Measurements from ENCODE around the gene SPATA33. TPM values are rescaled to one million over a fixed set of nuclear protein-coding genes. Genes with fewer than 3 reads are reported as not detected.

Gene SPATA33
- total RNA-seq, 2 experiments from 2014 or later, result 4.4 to 7.1 TPM

DNA sequence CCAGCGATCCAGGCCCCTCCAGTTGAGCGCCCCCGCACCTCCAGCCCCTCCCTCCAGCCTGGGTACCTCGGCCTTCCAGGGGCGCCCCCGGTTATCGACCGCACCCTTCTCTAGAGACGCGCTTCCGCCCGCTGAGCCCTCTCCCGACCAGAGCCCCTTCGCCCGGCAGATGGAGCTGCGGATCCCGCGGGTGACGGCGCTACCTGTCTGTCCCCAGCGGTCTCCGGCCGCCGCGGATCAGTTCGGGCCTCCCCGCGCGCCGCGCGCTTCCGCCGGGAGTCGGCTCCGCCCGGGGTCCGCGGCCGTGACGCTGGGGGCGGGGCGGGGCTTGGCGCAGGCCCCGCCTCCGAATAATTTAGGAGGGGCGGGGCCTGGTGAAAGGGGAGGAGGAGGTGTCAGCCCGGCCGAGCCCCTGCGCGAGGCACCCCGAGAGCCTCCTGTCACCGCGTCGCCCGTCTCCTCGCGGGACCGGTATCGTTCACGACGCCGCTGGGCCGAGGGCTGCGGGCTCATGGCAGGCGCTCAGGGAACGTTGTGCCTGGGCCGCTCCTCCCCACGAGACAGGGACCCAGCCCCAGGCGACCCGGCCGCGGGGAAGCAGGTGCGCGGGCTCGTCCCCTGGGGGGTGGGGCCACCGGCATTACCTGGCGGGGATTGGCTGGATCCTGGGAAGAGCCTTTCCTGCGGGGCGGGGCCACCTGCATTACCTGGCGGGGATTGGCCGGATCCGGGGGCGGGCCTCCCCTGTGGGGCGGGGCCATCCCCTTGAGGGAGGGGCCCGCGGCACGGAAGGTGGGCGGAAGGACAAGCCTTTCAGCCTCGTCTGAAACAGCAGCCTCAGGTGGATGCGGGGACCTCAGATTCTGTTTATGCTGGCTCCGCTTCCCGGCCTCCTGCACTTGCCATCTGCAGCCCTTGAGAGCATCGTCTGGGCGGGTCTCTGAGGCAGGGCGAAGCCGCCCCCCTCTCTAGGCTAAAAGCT lies 44.1 kb downstream of the SPATA33 start, which contains the start of gene SPATA2L:
Gene SPATA2L, minus strand, starts transcription at position 281 of the 982 bp plus-strand sequence. CDS start 473 bp downstream, outside the sequence.
- TF ChIP-seq, protein P1, sequence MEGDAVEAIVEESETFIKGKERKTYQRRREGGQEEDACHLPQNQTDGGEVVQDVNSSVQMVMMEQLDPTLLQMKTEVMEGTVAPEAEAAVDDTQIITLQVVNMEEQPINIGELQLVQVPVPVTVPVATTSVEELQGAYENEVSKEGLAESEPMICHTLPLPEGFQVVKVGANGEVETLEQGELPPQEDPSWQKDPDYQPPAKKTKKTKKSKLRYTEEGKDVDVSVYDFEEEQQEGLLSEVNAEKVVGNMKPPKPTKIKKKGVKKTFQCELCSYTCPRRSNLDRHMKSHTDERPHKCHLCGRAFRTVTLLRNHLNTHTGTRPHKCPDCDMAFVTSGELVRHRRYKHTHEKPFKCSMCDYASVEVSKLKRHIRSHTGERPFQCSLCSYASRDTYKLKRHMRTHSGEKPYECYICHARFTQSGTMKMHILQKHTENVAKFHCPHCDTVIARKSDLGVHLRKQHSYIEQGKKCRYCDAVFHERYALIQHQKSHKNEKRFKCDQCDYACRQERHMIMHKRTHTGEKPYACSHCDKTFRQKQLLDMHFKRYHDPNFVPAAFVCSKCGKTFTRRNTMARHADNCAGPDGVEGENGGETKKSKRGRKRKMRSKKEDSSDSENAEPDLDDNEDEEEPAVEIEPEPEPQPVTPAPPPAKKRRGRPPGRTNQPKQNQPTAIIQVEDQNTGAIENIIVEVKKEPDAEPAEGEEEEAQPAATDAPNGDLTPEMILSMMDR (IDR thresholded peaks at IDR 0.05), result no peak
- no peaks in the 10 kb centered on the region for H3K27me3 ChIP-seq (ENCODE audit: control insufficient read depth in 1 of 2, insufficient read depth in 2 of 2, low read length in 2 of 2)
- no peaks in the 10 kb centered on the region for H3K9me3 ChIP-seq (ENCODE audit: control insufficient read depth in 1 of 2, insufficient read depth in 1 of 2, low read length in 2 of 2)
- Mint-ChIP-seq H3K4me3 (peak within 1 kb of the TSS; percentile 83), H3K4me1 (ENCODE audit: low read depth) (peaks cover 22% of the 10 kb centered on the region), H3K36me3 (ENCODE audit: low read depth) (peaks cover 13% of the 10 kb centered on the region), H3K27ac (peak within 1 kb of the TSS; percentile 81), H3K9me3 (no peaks in the 10 kb centered on the region), H3K27me3 (no peaks in the 10 kb centered on the region)
- DNase-seq (peak; percentile 96 to 99 (median 98)), ATAC-seq (ENCODE audit: poor library complexity) (peak; percentile 81)
- peak within 1 kb of the TSS; percentile 77 to 92 for H3K27ac ChIP-seq (ENCODE audit: low read depth in 1 of 2, low read length in 2 of 2)
- H3K4me3 ChIP-seq (ENCODE audit: low read length), result peak within 1 kb of the TSS; percentile 63
- ChIA-PET POLR2A (interaction anchor here (0.6 to 4.4 kb wide), 14 partner anchors 10 to 921 kb away, joined by 3 to 35 read pairs (median 10); partner anchors contain the start of genes CDK10, TCF25 and VPS9D1), CTCF (interaction anchor here (0.6 to 5.9 kb wide), 9 partner anchors 15 to 160 kb away, joined by 3 to 73 read pairs (median 13); partner anchors contain the start of gene CDK10)
- H3K36me3 ChIP-seq (ENCODE audit: insufficient read depth, low read length), result peaks cover 6% of the 10 kb centered on the region
- peaks cover 43% of the 10 kb centered on the region for H3K4me1 ChIP-seq (ENCODE audit: insufficient read depth, low read length)
- intact Hi-C loops (cut with DNase I, micrococcal nuclease), result loop anchor here (1.0 to 5.0 kb wide), 7 partner anchors 20 to 316 kb away; partner anchors contain the start of genes DBNDD1 (in 1 of the 2), TCF25 (in 1 of the 2) and ZNF276 (in 1 of the 2)

DNA sequence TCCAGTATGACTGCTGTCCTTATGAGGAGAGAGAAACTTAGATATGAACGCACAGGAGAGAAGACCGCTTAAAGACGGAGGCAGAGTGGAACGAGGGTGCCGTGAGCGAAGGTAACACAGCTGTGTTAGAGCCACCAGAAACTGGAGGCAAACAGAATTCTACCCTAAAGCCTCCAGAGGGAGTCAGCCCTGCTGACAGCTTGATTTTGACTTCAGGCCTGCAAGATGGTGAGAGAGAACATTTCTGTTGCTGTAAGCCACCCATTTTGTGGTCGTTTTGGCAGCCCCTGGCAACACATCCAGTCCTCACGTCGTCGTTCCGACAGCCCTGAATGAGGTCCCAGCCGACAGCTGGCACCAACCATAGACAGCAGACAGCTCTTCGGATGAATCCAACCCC lies 46.6 kb downstream of the SPATA33 start:
- Histone ChIP-seq H3K4me1 (ENCODE audit: insufficient read depth, low read length) (peaks cover 37% of the 10 kb centered on the region), H3K4me3 (ENCODE audit: low read length) (no peak overlapping the region), H3K27ac (ENCODE audit: low read depth in 1 of 2, low read length in 2 of 2) (no peak overlapping the region), H3K36me3 (ENCODE audit: insufficient read depth, low read length) (no peaks in the 10 kb centered on the region), H3K27me3 (ENCODE audit: control insufficient read depth in 1 of 2, insufficient read depth in 2 of 2, low read length in 2 of 2) (no peaks in the 10 kb centered on the region), H3K9me3 (ENCODE audit: control insufficient read depth in 1 of 2, insufficient read depth in 1 of 2, low read length in 2 of 2) (no peaks in the 10 kb centered on the region)
- TF ChIP-seq, protein P1 (IDR thresholded peaks at IDR 0.05), result no peak
- intact Hi-C loops (cut with DNase I, micrococcal nuclease), result loop anchor here in 1 of 2 experiments (5.0 kb wide), 1 partner anchor 313 kb away; the partner anchor contains the start of gene DBNDD1
- no peaks in the 10 kb centered on the region for H3K27me3 Mint-ChIP-seq
- no peak overlapping the region for H3K4me3 Mint-ChIP-seq
- H3K36me3 Mint-ChIP-seq (ENCODE audit: low read depth), result peaks cover 9% of the 10 kb centered on the region
- no peak overlapping the region for H3K27ac Mint-ChIP-seq
- DNase-seq, result peak in 2 of 14 experiments; percentile 4 to 32
- ChIA-PET POLR2A (no interaction called here), CTCF (interaction anchor here (1.8 to 5.9 kb wide), 2 partner anchors 89 to 158 kb away, joined by 8 to 73 read pairs; no protein-coding TSS in a partner anchor)
- peaks cover 22% of the 10 kb centered on the region for H3K4me1 Mint-ChIP-seq (ENCODE audit: low read depth)
- no peaks in the 10 kb centered on the region for H3K9me3 Mint-ChIP-seq
- no peak for ATAC-seq (ENCODE audit: poor library complexity)

DNA sequence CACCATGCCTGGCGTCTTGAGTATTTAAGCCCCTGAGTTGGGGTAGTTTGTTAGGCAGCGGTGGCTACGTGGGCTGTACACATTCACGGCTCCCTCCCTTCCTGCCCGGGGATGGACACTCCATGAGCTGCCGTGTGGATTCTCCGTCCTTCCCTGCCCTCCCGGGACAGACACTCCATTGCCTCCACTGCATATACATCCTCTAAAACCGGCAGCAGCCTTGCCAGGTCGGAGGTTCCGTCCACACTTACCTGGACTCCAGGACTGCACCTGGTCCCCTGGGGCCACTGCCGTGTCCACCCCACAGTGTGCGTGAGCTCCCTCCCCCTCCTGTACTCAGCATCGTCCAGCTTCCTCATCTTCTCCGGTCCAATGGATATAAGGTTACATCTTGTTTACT lies 47.4 kb downstream of the SPATA33 start:
- Histone ChIP-seq H3K27me3 (ENCODE audit: control insufficient read depth in 1 of 2, insufficient read depth in 2 of 2, low read length in 2 of 2) (no peaks in the 10 kb centered on the region), H3K9me3 (ENCODE audit: control insufficient read depth in 1 of 2, insufficient read depth in 1 of 2, low read length in 2 of 2) (no peaks in the 10 kb centered on the region), H3K27ac (ENCODE audit: low read depth in 1 of 2, low read length in 2 of 2) (no peak overlapping the region), H3K36me3 (ENCODE audit: insufficient read depth, low read length) (no peaks in the 10 kb centered on the region), H3K4me3 (ENCODE audit: low read length) (no peak overlapping the region), H3K4me1 (ENCODE audit: insufficient read depth, low read length) (peaks cover 32% of the 10 kb centered on the region)
- ChIA-PET POLR2A (interaction anchor here (0.6 to 1.8 kb wide), 7 partner anchors 32 to 239 kb away, joined by 3 to 14 read pairs (median 5); partner anchors contain the start of gene TCF25), CTCF (interaction anchor here (0.8 to 5.9 kb wide), 8 partner anchors 11 to 167 kb away, joined by 3 to 73 read pairs (median 8); no protein-coding TSS in a partner anchor)
- Mint-ChIP-seq H3K9me3 (no peaks in the 10 kb centered on the region), H3K36me3 (ENCODE audit: low read depth) (peaks cover 6% of the 10 kb centered on the region), H3K4me1 (ENCODE audit: low read depth) (peaks cover 19% of the 10 kb centered on the region), H3K27ac (no peak overlapping the region), H3K4me3 (peak overlapping the region; percentile 48), H3K27me3 (no peaks in the 10 kb centered on the region)
- TF ChIP-seq, protein P1 (IDR thresholded peaks at IDR 0.05), result no peak
- intact Hi-C loops (cut with DNase I, micrococcal nuclease), result no loop called here
- ATAC-seq (ENCODE audit: poor library complexity), result no peak
- DNase-seq, result peak in 1 of 14 experiments; percentile 44
